MM.1S (cell line): ENCODE measurements around the gene EBF3.

Experiments
- DNase-seq: peaks from one replicate; pipeline ENCODE4 v3.0.0-alpha.2; 2015
- H2AFZ ChIP-seq: fragments of 300-600 bp; sonication (generic); 2 replicates; pipeline ENCODE4 v1.6.0; 2016; ENCODE audit warnings: antibody characterized with exemption, low read length
- H3F3A ChIP-seq: fragments of 300-600 bp; sonication (generic); 2 replicates; pipeline ENCODE4 v1.6.1; 2016; ENCODE audit warnings: mild to moderate bottlenecking, antibody characterized with exemption, low read length, moderate library complexity, mixed read lengths; ENCODE audit not compliant: insufficient read depth
- H3K27ac ChIP-seq: fragments of 300-600 bp; sonication (generic); 2 replicates; pipeline ENCODE4 v1.5.1; 2016; ENCODE audit warnings: mild to moderate bottlenecking, low read length
- H3K27me3 ChIP-seq: fragments of 300-600 bp; sonication (generic); replicated peaks from 2 replicates; pipeline ENCODE4 v1.6.0; 2016; ENCODE audit warnings: low read length; ENCODE audit not compliant: insufficient read depth
- H3K36me3 ChIP-seq: fragments of 300-600 bp; sonication (generic); replicated peaks from 2 replicates; pipeline ENCODE4 v1.6.1; 2016; ENCODE audit warnings: mild to moderate bottlenecking, low read length, mixed read lengths; ENCODE audit not compliant: insufficient read depth
- H3K4me1 ChIP-seq: fragments of 300-600 bp; sonication (generic); 2 replicates; pipeline ENCODE4 v1.6.1; 2016; ENCODE audit warnings: low read length, mixed read lengths
- H3K4me2 ChIP-seq: fragments of 300-600 bp; sonication (generic); 2 replicates; pipeline ENCODE4 v1.6.0; 2016; ENCODE audit warnings: low read depth, low read length
- H3K4me3 ChIP-seq: fragments of 300-600 bp; sonication (generic); 2 replicates; pipeline ENCODE4 v1.5.1; 2016; ENCODE audit warnings: low read length, mixed read lengths
- H3K79me2 ChIP-seq: fragments of 300-600 bp; sonication (generic); 2 replicates; pipeline ENCODE4 v1.6.1; 2016; ENCODE audit warnings: mixed run types, low read length, mixed read lengths
- H3K9ac ChIP-seq: fragments of 300-600 bp; sonication (generic); 2 replicates; pipeline ENCODE4 v1.6.1; 2016; ENCODE audit warnings: low read length, mixed read lengths
- H3K9me2 ChIP-seq: fragments of 300-600 bp; sonication (generic); replicated peaks from 2 replicates; pipeline ENCODE4 v1.6.1; 2016; ENCODE audit warnings: mild to moderate bottlenecking, low read length, mixed read lengths; ENCODE audit not compliant: insufficient read depth
- H3K9me3 ChIP-seq: fragments of 300-600 bp; sonication (generic); replicated peaks from 2 replicates; pipeline ENCODE4 v1.6.1; 2016; ENCODE audit warnings: mild to moderate bottlenecking, low read length, mixed read lengths; ENCODE audit not compliant: insufficient read depth
- H4K20me1 ChIP-seq: fragments of 300-600 bp; sonication (generic); 2 replicates; pipeline ENCODE4 v1.6.1; 2016; ENCODE audit warnings: mild to moderate bottlenecking, low read length, moderate library complexity, mixed read lengths; ENCODE audit not compliant: insufficient read depth
- CTCF ChIP-seq: fragments of 300-600 bp; sonication (generic); IDR thresholded peaks from 2 replicates; pipeline ENCODE4 v1.5.1; 2016; ENCODE audit warnings: antibody characterized with exemption, low read length, mixed read lengths
- EZH2 ChIP-seq: fragments of 300-600 bp; sonication (generic); optimal IDR thresholded peaks from 2 replicates; pipeline ENCODE3; 2017; ENCODE audit warnings: low read depth, mild to moderate bottlenecking, antibody characterized with exemption, low read length, mixed read lengths
- EZH2phosphoT487 ChIP-seq: fragments of 300-600 bp; sonication (generic); IDR thresholded peaks from 2 replicates; pipeline ENCODE4 v1.6.1; 2018; ENCODE audit warnings: antibody characterized with exemption, low read length

The EBF3 gene

GRCh38 chr10:129785536-129785981, 178.5 kb downstream of the EBF3 start:
- TF ChIP-seq EZH2phosphoT487 = no peak
- no peak for TF ChIP-seq EZH2
- no peak for TF ChIP-seq CTCF
- no peaks in the 10 kb centered on the region for H3K9me3 ChIP-seq
- H3K4me1 ChIP-seq = no peaks in the 10 kb centered on the region

More at GRCh38 chr10:129785536-129785981, 178.5 kb downstream of the EBF3 start:
- H3F3A ChIP-seq = no peaks in the 10 kb centered on the region
- no peaks in the 10 kb centered on the region for H3K36me3 ChIP-seq
- no peak overlapping the region for H2AFZ ChIP-seq
- no peak overlapping the region for H3K9ac ChIP-seq
- H3K27me3 ChIP-seq = no peaks in the 10 kb centered on the region
- no peaks in the 10 kb centered on the region for H4K20me1 ChIP-seq
- no peaks in the 10 kb centered on the region for H3K79me2 ChIP-seq
- H3K4me3 ChIP-seq = no peak overlapping the region
- DNase-seq = no peak
- no peak overlapping the region for H3K4me2 ChIP-seq
- H3K27ac ChIP-seq = no peak overlapping the region
- H3K9me2 ChIP-seq = no peaks in the 10 kb centered on the region
